ENCODE measurements around the gene ALDH16A1.

DNA sequence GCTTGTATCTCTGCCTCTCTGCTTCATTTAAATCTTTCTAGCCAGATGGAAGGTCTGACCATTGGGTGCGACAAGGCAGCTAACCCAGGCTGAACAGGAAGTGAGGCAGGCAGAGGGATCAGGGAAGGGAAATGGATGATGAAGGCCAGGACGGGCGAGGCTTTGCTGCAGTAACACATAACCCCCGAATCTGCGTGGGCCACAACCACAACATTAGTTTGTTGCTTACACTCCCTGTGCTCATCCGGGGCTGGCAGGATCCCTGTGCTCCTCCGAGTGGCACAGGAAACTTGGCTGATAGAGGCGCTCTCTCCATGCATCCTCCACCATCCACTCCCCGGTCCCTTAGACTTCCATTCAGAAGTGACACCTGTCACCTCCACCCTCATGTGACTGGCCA, 19.9 kb downstream of the ALDH16A1 start:
- TF ChIP-seq RFX5 (IDR thresholded peaks at IDR 0.05; ENCODE audit: low read depth, low read length) (no peak), CTCF (conservative IDR thresholded peaks at IDR 0.05; ENCODE audit: low read depth, low read length) (no peak), RCOR1 (IDR thresholded peaks at IDR 0.05; ENCODE audit: insufficient replicate concordance, low read length) (no peak), CHD1 (IDR thresholded peaks at IDR 0.05; ENCODE audit: low read depth, low read length) (no peak), CEBPB (IDR thresholded peaks at IDR 0.05; ENCODE audit: low read depth, low read length) (no peak), RAD21 (IDR thresholded peaks at IDR 0.05; ENCODE audit: low read length) (no peak), NFE2L2 (IDR thresholded peaks at IDR 0.05; ENCODE audit: low read depth, low read length) (no peak), MXI1 (IDR thresholded peaks at IDR 0.05; ENCODE audit: borderline replicate concordance, low read depth, low read length) (no peak), POLR2A (IDR thresholded peaks at IDR 0.05; ENCODE audit: low read depth, low read length) (no peak), FOS (IDR thresholded peaks at IDR 0.05; ENCODE audit: low read depth, low read length) (no peak), MAFK (IDR thresholded peaks at IDR 0.05; ENCODE audit: low read depth, low read length) (no peak)
- TF ChIP-seq, protein P1, sequence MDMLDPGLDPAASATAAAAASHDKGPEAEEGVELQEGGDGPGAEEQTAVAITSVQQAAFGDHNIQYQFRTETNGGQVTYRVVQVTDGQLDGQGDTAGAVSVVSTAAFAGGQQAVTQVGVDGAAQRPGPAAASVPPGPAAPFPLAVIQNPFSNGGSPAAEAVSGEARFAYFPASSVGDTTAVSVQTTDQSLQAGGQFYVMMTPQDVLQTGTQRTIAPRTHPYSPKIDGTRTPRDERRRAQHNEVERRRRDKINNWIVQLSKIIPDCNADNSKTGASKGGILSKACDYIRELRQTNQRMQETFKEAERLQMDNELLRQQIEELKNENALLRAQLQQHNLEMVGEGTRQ (IDR thresholded peaks at IDR 0.05; ENCODE audit: low read depth, low read length): no peak

All from IMR-90 (cell line).